Measurements from ENCODE around the gene SLC27A3. TPM values are rescaled to one million over a fixed set of nuclear protein-coding genes. Genes with fewer than 3 reads are reported as not detected.

SLC27A3 gene
- total RNA-seq, 6 experiments from 2014 or later = 5.0 to 7.0 (median 6.1) TPM

GRCh38 chr1:153776352-153776751 is 1.1 kb downstream of the SLC27A3 start:
- DNase-seq = no peak
- Mint-ChIP-seq H3K27ac (no peak overlapping the region), H3K36me3 (ENCODE audit: low read depth) (0 out of 2 replicates have a peak, but pooled peaks cover 4% of the 10 kb centered on the region), H3K4me1 (ENCODE audit: low read depth) (peaks cover 17% of the 10 kb centered on the region), H3K9me3 (no peaks in the 10 kb centered on the region), H3K4me3 (peak overlapping the region; percentile 75), H3K27me3 (ENCODE audit: insufficient read depth) (peaks cover 8% of the 10 kb centered on the region)
- TF ChIP-seq, protein P1, sequence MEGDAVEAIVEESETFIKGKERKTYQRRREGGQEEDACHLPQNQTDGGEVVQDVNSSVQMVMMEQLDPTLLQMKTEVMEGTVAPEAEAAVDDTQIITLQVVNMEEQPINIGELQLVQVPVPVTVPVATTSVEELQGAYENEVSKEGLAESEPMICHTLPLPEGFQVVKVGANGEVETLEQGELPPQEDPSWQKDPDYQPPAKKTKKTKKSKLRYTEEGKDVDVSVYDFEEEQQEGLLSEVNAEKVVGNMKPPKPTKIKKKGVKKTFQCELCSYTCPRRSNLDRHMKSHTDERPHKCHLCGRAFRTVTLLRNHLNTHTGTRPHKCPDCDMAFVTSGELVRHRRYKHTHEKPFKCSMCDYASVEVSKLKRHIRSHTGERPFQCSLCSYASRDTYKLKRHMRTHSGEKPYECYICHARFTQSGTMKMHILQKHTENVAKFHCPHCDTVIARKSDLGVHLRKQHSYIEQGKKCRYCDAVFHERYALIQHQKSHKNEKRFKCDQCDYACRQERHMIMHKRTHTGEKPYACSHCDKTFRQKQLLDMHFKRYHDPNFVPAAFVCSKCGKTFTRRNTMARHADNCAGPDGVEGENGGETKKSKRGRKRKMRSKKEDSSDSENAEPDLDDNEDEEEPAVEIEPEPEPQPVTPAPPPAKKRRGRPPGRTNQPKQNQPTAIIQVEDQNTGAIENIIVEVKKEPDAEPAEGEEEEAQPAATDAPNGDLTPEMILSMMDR (IDR thresholded peaks at IDR 0.05) = no peak

- H3K4me3 Mint-ChIP-seq = peak overlapping the region; percentile 51
- DNase-seq = no peak
- H3K9me3 Mint-ChIP-seq = no peaks in the 10 kb centered on the region
- 0 out of 2 replicates have a peak, but pooled peaks cover 4% of the 10 kb centered on the region for H3K36me3 Mint-ChIP-seq (ENCODE audit: low read depth)
- peaks cover 17% of the 10 kb centered on the region for H3K4me1 Mint-ChIP-seq (ENCODE audit: low read depth)
- H3K27me3 Mint-ChIP-seq (ENCODE audit: insufficient read depth) = peaks cover 8% of the 10 kb centered on the region
- TF ChIP-seq, protein P1 (IDR thresholded peaks at IDR 0.05) = no peak
- no peak overlapping the region for H3K27ac Mint-ChIP-seq
Measured at GRCh38 chr1:153776845-153777370, 1.7 kb downstream of the SLC27A3 start.

- TF ChIP-seq, protein P1 (IDR thresholded peaks at IDR 0.05) = no peak
- peaks cover 17% of the 10 kb centered on the region for H3K4me1 Mint-ChIP-seq (ENCODE audit: low read depth)
- no peak for DNase-seq
- H3K27ac Mint-ChIP-seq = no peak overlapping the region
- 0 out of 2 replicates have a peak, but pooled peaks cover 4% of the 10 kb centered on the region for H3K36me3 Mint-ChIP-seq (ENCODE audit: low read depth)
- no peaks in the 10 kb centered on the region for H3K9me3 Mint-ChIP-seq
- H3K27me3 Mint-ChIP-seq (ENCODE audit: insufficient read depth) = peaks cover 8% of the 10 kb centered on the region
- H3K4me3 Mint-ChIP-seq = no peak overlapping the region; the same call in 1 of the 2 replicates
Measured at GRCh38 chr1:153777648-153778047, 2.4 kb downstream of the SLC27A3 start.

DNA sequence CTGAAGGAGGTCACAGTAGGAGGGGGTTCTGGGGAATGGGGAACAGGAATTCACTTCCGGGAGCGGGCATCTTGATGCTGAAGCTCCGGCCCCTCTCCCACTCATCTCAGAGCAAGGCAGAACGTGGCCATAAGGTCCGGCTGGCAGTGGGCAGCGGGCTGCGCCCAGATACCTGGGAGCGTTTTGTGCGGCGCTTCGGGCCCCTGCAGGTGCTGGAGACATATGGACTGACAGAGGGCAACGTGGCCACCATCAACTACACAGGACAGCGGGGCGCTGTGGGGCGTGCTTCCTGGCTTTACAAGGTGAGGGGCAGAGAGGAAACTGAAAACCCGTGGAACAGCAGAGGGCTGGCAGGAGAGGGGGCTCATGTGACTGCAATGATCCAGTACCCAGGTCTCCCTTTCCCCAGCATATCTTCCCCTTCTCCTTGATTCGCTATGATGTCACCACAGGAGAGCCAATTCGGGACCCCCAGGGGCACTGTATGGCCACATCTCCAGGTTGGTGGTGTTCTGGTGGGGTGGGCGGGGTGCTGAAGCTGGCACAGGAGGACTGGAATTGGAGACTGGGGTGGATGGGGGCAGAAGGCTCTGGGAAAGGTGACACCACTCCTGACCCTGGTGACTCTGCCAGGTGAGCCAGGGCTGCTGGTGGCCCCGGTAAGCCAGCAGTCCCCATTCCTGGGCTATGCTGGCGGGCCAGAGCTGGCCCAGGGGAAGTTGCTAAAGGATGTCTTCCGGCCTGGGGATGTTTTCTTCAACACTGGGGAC is 3.0 kb downstream of the SLC27A3 start:
- TF ChIP-seq, protein P1 (IDR thresholded peaks at IDR 0.05) = no peak
- Mint-ChIP-seq H3K27me3 (ENCODE audit: insufficient read depth) (peaks cover 8% of the 10 kb centered on the region), H3K4me3 (no peak overlapping the region), H3K36me3 (ENCODE audit: low read depth) (0 out of 2 replicates have a peak, but pooled peaks cover 4% of the 10 kb centered on the region), H3K9me3 (no peaks in the 10 kb centered on the region), H3K27ac (no peak overlapping the region), H3K4me1 (ENCODE audit: low read depth) (peaks cover 20% of the 10 kb centered on the region)
- no peak for DNase-seq

- no peak for DNase-seq
- TF ChIP-seq, protein P1 (IDR thresholded peaks at IDR 0.05) = no peak
- no peaks in the 10 kb centered on the region for H3K36me3 Mint-ChIP-seq (ENCODE audit: low read depth)
- H3K4me3 Mint-ChIP-seq = no peak overlapping the region
- no peaks in the 10 kb centered on the region for H3K9me3 Mint-ChIP-seq
- peaks cover 8% of the 10 kb centered on the region for H3K27me3 Mint-ChIP-seq (ENCODE audit: insufficient read depth)
- H3K27ac Mint-ChIP-seq = no peak overlapping the region
- H3K4me1 Mint-ChIP-seq (ENCODE audit: low read depth) = peaks cover 16% of the 10 kb centered on the region
Measured at GRCh38 chr1:153778824-153779519, 3.8 kb downstream of the SLC27A3 start.

All from HFFc6 (cell line).